Ramos (cell line): ENCODE measurements around the gene ATAD3C.

Experiments
- in situ Hi-C: fragments of 300-500 bp; cut with MboI; formaldehyde crosslinking; loops from one replicate; pipeline ENCODE4 v1.14.3; 2022; ENCODE audit warnings: low sequenced_read_pairs; ENCODE audit not compliant: unreplicated experiment

Gene ATAD3C

GRCh38 chr1:1430114-1430982 lies 19.1 kb upstream of the ATAD3C start:
- in situ Hi-C loops, result no loop called here

DNA sequence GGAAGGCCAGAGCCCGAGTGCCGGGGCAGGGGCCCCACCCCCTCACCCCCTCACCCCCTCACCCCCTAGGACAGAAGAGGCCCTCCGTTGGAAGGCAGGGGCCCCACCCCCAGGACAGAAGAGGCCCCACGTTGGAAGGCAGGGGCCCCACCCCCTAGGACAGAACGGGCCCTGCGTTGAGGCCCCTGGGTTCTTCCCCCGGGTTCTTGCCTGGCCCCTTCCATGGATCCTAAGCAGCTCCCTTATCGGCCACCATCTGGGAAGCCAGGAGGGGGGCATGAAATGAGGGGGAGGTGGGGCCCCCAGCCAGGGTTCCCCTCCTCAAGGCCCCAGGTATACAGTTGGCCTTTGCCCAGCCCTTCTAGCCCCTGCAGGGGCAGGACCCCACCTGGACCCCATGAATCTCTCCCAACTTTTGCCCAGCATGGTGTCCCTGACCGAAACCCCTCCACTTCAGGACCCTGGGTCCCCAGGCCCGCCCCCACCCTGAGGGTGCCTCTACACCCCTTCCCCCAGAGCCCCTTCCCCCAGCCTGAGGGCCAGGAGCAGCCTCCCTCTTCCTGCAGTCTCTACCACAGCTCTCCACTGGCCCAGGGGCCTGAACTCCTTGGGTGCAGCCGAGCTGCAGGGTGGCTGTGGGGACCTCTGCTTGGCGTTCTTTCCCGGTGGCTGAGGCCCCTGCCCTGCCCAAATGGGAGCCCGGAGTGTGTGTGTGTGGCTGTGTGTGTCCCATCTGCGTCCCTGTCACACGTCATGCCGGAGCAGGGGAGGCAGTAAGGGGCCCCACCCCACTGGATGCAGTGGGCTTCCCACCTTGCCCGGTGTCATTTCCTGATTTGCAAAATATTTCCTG lies 18.3 kb upstream of the ATAD3C start:
- in situ Hi-C loops, result no loop called here

- in situ Hi-C loops, result no loop called here
Measured at GRCh38 chr1:1431845-1432273, 17.6 kb upstream of the ATAD3C start.

GRCh38 chr1:1432274-1432950 lies 17.1 kb upstream of the ATAD3C start:
- in situ Hi-C loops, result no loop called here

- in situ Hi-C loops, result no loop called here
Measured at GRCh38 chr1:1432951-1433803, 16.3 kb upstream of the ATAD3C start.

DNA sequence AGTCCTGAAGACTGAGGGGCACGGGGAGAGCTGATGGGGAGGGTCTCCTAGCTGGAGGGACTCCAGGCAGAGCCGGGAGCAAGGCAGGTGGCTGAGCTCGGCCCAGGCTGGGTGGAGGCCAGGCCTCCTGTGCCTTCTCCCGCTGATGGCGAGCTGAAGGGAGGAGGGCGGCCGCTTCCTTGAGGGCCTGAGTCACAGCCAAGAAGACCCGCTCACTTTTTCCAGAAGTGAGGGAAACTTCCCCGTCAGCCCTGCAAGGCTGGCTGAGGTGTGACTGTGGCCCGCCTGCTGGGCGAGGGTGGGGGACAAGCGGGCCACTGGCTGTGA lies 15.7 kb upstream of the ATAD3C start:
- in situ Hi-C loops, result no loop called here

DNA sequence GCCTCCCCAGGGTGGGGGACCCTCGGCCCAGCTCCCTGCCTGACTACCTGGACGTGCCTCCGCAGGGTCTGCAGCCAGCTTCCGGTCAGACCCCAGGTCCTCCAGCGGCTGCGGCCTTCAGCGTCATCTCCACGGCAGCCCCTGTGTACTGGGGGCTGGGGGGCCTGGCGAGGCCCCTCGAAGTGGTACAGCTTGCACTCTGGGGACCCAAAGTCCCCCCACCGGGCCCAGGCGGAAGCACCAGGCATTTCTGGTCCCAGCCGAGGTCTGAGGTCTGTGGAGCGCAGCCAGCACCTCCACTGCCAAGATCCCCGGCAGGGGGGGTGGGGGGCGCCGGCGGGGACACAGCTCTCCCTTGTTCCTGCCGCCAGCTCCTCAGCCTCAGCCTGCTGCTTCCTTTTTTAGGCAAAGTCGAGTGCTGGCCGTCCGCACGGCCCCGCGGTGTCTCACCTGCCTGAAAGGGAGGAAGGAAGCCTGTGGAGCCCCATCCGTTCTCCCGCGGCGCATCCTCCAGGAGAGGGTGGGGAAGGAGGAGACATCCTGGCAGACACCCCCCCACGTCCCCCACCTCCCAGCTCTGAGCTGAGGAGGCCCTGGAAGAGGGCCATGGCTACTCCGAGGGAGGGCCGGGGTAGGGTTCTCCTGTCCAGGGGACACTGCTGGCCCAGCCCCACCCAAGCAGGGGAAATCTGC lies 15.2 kb upstream of the ATAD3C start:
- in situ Hi-C loops, result no loop called here

- in situ Hi-C loops, result no loop called here
Measured at GRCh38 chr1:1434824-1435105, 14.7 kb upstream of the ATAD3C start.

GRCh38 chr1:1435106-1435903 lies 14.2 kb upstream of the ATAD3C start, which contains the start of gene VWA1:
Gene VWA1 (plus strand): TSS chr1:1435690. CDS start chr1:1435749, 59 bp downstream.
- in situ Hi-C loops, result no loop called here

DNA sequence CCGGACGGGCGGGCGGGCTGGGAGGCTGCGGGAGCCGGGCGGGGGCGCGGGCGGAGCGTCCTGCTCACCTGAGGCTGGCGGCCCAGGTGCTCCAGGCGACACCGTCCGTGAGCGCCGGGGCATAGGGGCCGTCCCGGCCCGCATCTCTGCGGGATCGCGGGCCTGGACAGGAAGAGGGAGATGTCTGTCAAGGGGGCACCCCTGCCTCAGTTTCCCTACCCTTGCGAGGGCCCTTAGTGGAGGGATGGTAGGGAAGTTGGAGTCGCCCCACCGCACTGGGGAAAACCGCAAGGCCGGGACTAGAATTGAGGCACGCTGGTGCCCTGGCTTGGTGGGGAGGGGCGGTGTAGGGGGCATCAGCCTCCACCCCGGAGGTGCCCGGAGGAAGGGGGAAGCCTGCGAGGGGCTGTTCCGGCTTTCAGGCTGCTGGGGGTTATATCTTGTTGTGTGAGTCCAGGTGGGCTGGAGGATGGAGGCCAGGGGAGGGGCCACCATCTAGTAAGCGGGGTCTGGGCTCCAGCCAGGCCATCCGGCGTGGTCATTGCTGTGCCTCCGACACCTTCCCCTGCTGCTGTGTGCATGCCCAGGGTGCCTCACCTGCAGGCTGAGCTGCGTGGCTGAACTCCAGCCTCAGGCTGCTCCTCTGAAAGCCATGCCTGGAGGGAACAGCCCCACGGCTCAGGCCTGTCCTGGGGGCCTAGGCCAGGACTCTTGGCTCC lies 13.4 kb upstream of the ATAD3C start:
- in situ Hi-C loops, result no loop called here

DNA sequence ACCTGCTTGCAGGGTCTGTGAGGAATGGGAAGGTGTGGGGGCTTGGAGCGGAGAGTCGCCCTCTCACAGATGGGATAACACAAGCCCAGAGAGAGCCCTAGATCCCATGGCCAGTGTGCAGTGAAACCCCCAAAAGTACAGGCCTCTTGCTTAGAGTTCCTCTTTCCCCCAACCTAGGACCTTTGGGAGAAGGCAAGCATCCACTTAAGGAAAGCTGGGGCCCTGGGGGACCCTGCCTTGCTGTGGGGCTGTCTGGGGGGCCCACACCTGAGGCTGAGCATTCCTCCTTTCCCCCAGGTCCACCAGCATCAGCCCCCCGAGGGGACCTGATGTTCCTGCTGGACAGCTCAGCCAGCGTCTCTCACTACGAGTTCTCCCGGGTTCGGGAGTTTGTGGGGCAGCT lies 12.9 kb upstream of the ATAD3C start:
- in situ Hi-C loops, result no loop called here

- in situ Hi-C loops, result no loop called here
Measured at GRCh38 chr1:1437033-1437903, 12.2 kb upstream of the ATAD3C start.

DNA sequence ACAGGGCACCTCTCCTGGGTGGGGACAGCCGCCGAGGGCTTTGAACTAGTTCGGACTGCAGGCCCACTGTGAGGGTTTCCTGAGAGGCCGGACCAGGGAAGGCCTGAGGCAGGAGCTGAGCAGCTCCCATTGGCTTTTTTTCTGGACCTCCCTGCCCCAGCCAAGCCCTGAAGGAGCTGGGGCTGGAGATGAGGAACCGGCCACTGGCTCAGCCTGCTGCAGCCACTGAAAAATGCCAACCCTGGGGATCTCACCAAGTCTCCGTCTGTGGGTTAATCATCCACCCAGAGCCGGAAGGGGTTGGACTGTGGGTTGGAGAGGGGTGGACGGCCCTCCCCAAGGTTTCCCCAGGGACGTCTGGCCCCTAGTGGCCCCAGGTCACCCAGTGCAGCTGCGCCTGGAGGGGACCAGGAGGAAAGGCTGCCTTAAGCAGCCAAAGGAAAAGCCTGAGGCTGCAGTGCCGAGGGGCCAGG lies 11.5 kb upstream of the ATAD3C start:
- in situ Hi-C loops, result no loop called here

GRCh38 chr1:1438531-1439381 lies 10.7 kb upstream of the ATAD3C start:
- in situ Hi-C loops, result no loop called here

GRCh38 chr1:1439546-1440261 lies 9.8 kb upstream of the ATAD3C start:
- in situ Hi-C loops, result no loop called here
